Measurements from ENCODE around the gene NR4A3. TPM values are rescaled to one million over a fixed set of nuclear protein-coding genes. Genes with fewer than 3 reads are reported as not detected.
"Not testable (repeated sequence)": the region's sequence is repeated elsewhere in the genome, so short reads cannot be mapped to it uniquely, and the experiment has no call there.

Gene NR4A3
- total and polyA plus RNA-seq, 2 of the 13 experiments (the other 11 are each of a cell fraction or from before 2014, with no cell fraction given) = 0.02 to 0.09 TPM

DNA sequence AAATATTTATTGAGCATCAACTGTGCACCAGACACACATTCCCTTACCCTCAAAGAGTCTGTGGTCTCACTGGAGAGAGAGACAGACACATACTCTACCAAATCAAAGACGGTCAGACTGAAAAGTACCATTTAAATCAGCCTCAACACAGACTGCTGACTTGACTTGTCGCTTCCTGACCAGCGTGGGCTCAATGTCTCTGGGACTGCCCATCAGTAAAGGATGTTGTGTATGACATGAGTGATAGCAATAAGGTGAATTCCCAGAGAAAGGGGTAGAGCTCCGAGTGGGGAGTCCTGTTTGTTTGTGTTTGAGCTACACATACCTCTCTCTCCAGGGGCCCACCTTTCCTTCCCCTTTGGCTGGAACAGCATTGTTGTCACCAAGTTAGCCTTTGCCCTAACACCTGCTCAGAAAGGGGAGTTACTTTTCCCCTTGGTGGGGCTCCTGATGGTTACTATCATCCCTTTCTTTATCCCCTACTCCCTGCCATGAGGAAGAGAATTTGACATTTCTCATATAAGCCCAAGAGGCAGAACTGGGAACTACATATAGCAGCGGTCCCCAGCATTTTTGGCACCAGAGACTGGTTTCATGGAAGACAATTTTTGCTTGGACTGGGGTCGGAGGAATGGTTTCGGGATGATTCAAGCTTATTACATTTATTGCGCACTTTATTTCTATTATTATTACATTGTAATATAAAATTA, 33.9 kb downstream of the NR4A3 start (continued):
- TF ChIP-seq, protein P1, sequence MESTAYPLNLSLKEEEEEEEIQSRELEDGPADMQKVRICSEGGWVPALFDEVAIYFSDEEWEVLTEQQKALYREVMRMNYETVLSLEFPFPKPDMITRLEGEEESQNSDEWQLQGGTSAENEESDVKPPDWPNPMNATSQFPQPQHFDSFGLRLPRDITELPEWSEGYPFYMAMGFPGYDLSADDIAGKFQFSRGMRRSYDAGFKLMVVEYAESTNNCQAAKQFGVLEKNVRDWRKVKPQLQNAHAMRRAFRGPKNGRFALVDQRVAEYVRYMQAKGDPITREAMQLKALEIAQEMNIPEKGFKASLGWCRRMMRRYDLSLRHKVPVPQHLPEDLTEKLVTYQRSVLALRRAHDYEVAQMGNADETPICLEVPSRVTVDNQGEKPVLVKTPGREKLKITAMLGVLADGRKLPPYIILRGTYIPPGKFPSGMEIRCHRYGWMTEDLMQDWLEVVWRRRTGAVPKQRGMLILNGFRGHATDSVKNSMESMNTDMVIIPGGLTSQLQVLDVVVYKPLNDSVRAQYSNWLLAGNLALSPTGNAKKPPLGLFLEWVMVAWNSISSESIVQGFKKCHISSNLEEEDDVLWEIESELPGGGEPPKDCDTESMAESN (CRISPR knock-in tag; conservative IDR thresholded peaks at IDR 0.05) = no peak
- TF ChIP-seq XRCC5 (optimal IDR thresholded peaks at IDR 0.05; ENCODE audit: low read length) = no peak
- TF ChIP-seq, protein P2, sequence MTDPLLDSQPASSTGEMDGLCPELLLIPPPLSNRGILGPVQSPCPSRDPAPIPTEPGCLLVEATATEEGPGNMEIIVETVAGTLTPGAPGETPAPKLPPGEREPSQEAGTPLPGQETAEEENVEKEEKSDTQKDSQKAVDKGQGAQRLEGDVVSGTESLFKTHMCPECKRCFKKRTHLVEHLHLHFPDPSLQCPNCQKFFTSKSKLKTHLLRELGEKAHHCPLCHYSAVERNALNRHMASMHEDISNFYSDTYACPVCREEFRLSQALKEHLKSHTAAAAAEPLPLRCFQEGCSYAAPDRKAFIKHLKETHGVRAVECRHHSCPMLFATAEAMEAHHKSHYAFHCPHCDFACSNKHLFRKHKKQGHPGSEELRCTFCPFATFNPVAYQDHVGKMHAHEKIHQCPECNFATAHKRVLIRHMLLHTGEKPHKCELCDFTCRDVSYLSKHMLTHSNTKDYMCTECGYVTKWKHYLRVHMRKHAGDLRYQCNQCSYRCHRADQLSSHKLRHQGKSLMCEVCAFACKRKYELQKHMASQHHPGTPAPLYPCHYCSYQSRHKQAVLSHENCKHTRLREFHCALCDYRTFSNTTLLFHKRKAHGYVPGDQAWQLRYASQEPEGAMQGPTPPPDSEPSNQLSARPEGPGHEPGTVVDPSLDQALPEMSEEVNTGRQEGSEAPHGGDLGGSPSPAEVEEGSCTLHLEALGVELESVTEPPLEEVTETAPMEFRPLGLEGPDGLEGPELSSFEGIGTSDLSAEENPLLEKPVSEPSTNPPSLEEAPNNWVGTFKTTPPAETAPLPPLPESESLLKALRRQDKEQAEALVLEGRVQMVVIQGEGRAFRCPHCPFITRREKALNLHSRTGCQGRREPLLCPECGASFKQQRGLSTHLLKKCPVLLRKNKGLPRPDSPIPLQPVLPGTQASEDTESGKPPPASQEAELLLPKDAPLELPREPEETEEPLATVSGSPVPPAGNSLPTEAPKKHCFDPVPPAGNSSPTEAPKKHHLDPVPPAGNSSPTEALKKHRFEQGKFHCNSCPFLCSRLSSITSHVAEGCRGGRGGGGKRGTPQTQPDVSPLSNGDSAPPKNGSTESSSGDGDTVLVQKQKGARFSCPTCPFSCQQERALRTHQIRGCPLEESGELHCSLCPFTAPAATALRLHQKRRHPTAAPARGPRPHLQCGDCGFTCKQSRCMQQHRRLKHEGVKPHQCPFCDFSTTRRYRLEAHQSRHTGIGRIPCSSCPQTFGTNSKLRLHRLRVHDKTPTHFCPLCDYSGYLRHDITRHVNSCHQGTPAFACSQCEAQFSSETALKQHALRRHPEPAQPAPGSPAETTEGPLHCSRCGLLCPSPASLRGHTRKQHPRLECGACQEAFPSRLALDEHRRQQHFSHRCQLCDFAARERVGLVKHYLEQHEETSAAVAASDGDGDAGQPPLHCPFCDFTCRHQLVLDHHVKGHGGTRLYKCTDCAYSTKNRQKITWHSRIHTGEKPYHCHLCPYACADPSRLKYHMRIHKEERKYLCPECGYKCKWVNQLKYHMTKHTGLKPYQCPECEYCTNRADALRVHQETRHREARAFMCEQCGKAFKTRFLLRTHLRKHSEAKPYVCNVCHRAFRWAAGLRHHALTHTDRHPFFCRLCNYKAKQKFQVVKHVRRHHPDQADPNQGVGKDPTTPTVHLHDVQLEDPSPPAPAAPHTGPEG (CRISPR knock-in tag; IDR thresholded peaks at IDR 0.05) = no peak
- no peak for TF ChIP-seq ZNF451 (CRISPR knock-in tag; IDR thresholded peaks at IDR 0.05)

DNA sequence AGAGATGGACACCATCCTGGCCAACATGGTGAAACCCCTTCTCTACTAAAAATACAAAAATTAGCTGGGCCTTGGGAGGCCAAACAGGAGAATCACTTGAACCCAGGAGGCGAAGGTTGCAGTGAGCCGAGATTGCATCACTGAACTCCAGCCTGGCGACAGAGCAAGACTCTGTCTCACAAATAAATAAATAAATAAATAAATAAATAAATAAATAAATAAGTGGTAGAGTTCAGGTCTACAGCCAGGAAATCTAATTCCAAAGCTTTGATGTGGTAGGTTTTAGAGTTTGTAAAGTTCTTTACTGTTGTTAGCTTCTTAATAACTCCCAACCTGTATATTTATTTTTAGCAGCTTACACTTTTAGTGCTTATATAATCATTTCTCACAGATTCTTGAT, 35.9 kb downstream of the NR4A3 start:
- DNase-seq (ENCODE audit: low spot score); H4K20me1 ChIP-seq (ENCODE audit: insufficient read depth, low read length); H3K27ac ChIP-seq (ENCODE audit: extremely low read length, insufficient read depth, low read length); H3K4me2 ChIP-seq (ENCODE audit: low read depth, low read length); FAIRE-seq; POLR2A ChIA-PET; H3K9me3 ChIP-seq (ENCODE audit: low read length); ATAC-seq; BruUV-seq (replicated peaks); H3K9ac ChIP-seq (ENCODE audit: insufficient read depth, low read depth, low read length); intact Hi-C loops (cut with micrococcal nuclease; ENCODE audit: unreplicated experiment); H3K27me3 ChIP-seq (ENCODE audit: control insufficient read depth in 1 of 2, insufficient read depth in 2 of 2, low read length in 2 of 2); in situ Hi-C loops (cut with HindIII; ENCODE audit: extremely low pct_ligation_motif_present, low pct_unique_long_range_greater_than_20kb); H3K4me1 ChIP-seq (ENCODE audit: insufficient read depth, low read length); CTCF ChIA-PET (ENCODE audit: low intra/inter-chr PET ratio, low total read pairs); H3K4me3 ChIP-seq (replicated peaks in 1 of 3; ENCODE audit: insufficient read depth in 1 of 3, low read depth in 2 of 3, low read length in 3 of 3); H2AFZ ChIP-seq (ENCODE audit: low read length); H3K79me2 ChIP-seq (ENCODE audit: insufficient read depth, low read length); H3K36me3 ChIP-seq (replicated peaks in 1 of 2; ENCODE audit: control insufficient read depth in 1 of 2, insufficient read depth in 2 of 2, low read length in 2 of 2): not testable (repeated sequence)
- 28% methylated on average over 3 of the region's 3 CpGs for WGBS (ENCODE audit: low lambda C conversion rate)

Data from HepG2 (cell line).